CD4-positive, alpha-beta T cell treated with Interleukin-12 subunit alpha and Interleukin-12 subunit beta, for 1 hour (primary cell): ENCODE data around the gene MIEF1.
A peak's percentile ranks its signal among the peaks of the same experiment; 100 is the strongest.

ENCODE experiments used
- DNase-seq: peaks from one replicate; pipeline ENCODE4 v3.0.0-alpha.2; 2020

Gene MIEF1

GRCh38 chr22:39532215-39533073 lies 30.4 kb downstream of the MIEF1 start, which contains the start of gene RPS19BP1:
Gene RPS19BP1 (minus strand): TSS chr22:39532748. CDS start chr22:39532738, 10 bp downstream.
- DNase-seq: peak; percentile 100

DNA sequence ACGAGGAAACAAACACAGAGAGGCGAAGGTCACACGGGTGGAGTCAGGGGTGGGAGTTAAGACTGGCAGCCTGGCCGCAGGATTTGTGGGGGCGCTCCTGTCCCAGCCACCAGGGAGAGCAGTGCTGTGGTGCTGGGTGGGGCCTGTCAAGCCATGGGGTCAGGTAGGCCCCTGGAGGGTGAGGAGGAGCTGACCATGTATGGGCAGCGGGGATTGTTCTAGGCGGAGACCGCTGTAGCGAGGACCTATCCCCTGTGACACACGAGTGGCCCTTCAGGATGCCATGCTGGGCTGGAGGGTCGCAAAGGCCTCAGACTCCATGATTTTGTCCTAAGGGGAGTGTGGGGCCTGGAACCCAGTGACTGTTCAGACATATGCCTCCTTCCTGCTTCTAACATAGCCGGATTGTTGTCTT lies 32.0 kb downstream of the MIEF1 start:
- DNase-seq: no peak

- DNase-seq: peak; percentile 82
These were observed 32.7 kb downstream of the MIEF1 start for GRCh38 chr22:39534591-39535356.

GRCh38 chr22:39535357-39535725 lies 33.3 kb downstream of the MIEF1 start:
- no peak for DNase-seq

- DNase-seq: no peak
These were observed 33.9 kb downstream of the MIEF1 start for GRCh38 chr22:39535831-39536449.

GRCh38 chr22:39536711-39537110 lies 34.6 kb downstream of the MIEF1 start:
- DNase-seq: no peak

- DNase-seq: no peak
These were observed 35.9 kb downstream of the MIEF1 start for GRCh38 chr22:39537975-39538374.

DNA sequence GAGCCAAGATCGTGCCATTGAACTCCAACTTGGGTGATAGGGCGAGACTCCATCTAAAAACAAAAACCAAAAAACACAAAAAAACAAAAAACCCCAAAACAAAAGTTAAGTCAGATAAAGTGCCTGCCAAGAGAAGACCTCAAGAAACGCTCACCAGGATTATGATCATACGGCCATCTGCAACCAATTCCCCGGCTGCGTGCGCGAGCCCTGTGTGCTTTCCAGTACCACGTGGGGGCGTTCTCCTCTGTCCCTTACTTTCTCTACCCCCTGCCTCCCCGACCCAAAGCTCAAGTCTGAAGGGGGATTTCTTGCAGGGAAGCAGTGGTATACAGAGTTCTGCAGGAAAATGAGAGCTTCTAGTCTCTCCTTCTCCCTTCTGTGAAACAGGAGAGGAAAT lies 41.0 kb downstream of the MIEF1 start:
- DNase-seq: no peak

GRCh38 chr22:39545386-39546365 lies 43.6 kb downstream of the MIEF1 start:
- peak; percentile 75 for DNase-seq

- DNase-seq: no peak
These were observed 44.9 kb downstream of the MIEF1 start for GRCh38 chr22:39546889-39547586.

DNA sequence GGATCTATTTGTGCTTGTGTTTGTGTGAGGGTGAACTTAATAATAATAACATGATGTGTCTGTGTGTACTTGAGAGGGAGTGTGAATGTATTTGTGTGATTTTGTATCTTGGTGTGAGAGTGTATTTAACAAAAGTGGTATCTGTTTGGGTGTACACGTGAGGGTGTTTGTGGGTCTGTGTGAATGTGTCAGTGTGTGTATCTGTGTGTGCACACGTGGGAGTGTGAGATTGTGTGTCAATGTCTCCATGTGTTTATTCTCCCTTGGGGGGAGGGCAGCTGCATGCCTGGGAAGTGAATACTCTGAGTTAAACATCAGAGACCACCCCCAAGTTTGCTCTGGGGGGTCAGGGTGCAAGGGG lies 45.5 kb downstream of the MIEF1 start:
- DNase-seq: no peak

GRCh38 chr22:39553429-39553828 lies 51.3 kb downstream of the MIEF1 start:
- no peak for DNase-seq

- DNase-seq: no peak
These were observed 52.1 kb downstream of the MIEF1 start for GRCh38 chr22:39554151-39554550.

DNA sequence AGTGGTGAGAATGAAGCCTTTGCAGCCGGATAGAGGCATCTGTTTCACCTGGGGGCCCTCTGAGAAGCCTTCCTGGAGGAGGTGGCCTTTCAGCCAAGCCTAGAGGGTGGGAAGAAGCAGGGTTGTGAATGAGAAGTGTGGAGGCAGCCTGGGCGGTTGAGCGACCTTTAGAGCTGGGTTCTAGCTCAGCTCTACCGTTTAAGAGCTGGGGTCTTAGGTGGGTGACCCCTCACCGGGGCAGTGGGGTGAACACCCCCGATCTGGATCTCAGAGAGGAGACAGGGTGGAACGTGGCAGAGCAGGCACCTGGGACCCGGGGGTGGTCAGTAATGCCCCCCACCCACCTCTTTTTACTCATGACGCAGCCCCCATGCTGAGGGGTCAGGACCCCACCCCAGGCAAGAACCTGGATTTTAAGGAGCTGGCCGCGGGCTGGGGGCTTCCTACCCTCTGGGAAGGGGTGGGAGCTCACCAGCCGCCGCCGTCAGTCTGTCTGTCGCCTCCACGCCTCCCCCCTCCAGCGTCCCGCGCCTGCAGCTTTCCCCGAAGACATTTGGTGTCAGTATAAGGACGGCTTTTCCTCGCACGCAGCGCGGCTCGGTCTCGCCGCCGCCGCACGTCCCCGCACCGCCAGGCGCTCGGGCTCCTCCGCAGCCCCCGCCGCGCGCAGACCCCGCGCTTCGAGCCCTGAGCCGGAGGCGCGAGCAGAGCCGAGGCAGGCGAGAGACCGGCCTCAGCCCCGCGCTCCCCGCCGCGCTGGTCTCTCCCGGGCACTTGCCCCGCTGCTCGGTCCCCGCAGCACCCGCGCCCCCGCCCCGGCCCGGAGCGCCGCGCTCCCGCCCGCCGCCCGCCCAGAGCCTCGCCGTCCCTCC lies 55.1 kb downstream of the MIEF1 start:
- peak; percentile 50 for DNase-seq

DNA sequence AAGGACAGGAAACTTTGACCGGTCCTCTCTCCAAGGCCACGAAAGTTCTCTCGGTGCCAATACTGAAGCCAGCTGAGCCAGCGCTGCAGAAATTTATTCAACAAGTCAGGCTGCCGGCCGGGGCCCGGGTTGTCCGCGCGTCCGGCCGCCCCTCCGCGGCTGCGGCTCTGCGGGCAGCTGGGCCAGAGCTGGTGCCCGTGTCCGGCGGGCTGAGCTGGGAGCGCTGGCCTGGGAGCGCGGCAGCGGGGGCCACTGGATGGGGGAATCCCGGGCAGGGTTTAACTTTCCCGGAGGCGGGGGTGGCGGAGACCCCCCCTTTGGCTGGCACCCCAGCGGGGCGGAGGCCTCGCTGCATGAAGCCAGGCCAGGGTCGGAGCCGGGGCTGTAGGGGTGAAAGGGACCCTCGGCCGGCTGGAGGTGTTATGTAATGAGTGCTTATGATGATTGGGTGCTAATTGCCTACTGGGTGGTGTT lies 56.2 kb downstream of the MIEF1 start:
- no peak for DNase-seq

- DNase-seq: no peak
These were observed 56.9 kb downstream of the MIEF1 start for GRCh38 chr22:39558950-39559349.

DNA sequence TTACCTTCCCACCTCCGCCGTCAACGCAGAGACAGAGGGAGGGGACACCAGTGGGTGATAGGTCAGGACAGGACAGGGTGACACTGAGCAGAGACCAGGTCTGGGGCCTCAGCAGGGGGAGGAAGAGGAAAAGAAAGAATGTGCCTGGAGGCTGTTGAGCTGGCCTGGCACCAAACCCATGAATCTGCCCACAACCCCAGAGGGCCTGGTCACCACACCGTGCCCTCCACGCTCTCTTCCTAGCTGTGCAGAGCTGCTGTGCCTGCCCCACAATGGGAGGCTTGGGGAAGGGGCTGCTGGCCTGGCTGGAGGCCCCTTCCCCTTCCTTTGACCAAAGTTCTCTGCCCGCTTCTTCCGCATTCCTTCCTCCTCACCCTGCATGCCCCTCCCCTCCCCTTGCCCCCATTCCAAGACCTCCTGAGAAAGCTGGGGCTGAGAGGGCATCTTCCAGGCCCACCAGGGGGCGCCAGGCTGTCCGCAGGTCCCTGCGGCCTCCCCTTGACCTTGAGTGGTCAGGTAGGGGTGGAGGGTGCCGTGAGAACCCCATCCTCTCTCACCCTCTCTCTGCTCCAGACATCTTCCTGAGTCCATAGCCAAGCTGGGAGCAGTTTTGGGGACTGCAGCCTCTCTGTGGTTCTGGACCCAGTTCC lies 57.5 kb downstream of the MIEF1 start:
- no peak for DNase-seq

- DNase-seq: no peak
These were observed 58.0 kb downstream of the MIEF1 start for GRCh38 chr22:39560127-39560526.

DNA sequence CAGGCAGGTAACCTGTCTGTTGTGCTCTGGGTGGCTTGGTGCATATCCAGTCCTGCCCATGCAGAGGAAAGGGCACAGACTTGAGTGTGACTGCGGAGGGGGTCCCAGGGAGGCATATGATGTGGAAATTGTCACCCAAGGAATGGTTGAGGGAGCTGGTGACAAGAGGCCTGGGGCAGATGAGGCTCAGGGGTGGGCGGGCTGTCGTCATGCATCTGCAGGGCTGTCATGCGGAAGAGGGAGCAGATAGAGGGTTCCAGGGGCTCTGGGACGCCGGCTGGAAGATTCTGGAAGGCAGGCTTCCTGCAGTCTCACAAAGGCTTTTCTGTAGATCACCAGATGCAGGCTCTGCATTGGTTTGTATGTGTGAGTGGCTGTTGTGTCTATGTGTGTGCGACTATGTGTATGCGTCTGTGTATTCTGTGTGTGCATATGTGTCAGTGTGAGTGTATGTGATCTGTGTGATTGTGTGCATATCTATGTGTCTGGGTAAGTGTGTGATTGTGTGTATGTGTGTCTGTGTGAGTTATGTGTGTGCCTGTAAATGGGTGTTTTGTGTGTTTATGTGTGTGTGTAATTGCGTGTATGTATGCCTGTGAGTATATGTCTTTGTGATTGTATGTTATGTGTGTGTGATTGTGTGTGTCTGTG lies 60.9 kb downstream of the MIEF1 start:
- DNase-seq: no peak
